ENCODE measurements around the gene TARP.

TARP gene

DNA sequence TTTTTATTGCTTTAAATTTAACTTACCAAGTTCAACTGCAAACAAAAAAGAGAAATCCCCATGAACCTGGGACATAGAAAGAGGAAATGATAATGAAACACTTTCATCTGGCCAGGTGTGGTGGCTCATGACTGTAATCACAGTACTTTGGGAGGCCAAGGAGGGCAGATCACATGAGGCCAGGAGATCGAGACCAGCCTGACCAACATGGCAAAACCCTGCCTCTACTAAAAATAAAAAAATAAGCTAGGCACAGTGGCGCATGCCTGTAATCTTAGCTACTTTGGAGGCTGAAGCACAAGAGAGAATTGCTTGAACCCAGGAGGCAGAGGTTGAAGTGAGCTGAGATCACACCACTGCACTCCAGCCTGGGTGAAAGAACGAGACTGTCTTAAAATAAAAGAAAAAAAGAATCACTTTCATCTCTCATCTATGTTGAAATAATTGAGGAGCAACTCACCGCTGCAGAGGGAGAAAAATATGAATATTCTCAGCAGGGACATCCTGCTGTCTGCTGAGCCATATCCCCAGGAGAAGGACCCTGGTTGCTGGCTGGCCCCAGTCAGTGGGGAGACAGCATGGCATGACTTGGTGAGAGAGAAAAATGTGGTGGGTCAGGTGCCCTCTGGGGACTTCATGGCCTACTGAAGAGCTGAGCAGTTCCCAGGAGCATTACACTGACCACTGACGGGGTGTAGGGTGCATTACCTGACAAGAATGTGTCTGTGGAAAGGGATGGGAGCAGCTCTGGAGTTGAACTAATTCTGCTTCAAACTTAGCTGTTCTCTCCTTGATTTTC, 22.8 kb upstream of the TARP start:
- Histone ChIP-seq H3K27ac (ENCODE audit: low read length) (no peak overlapping the region), H3K4me1 (ENCODE audit: insufficient read depth, low read length) (no peaks in the 10 kb centered on the region), H3K36me3 (ENCODE audit: insufficient read depth, low read depth, low read length) (no peaks in the 10 kb centered on the region), H3K9me3 (ENCODE audit: insufficient read depth, low read depth, low read length) (no peaks in the 10 kb centered on the region), H3K9ac (ENCODE audit: low read depth, low read length) (no peak overlapping the region), H3K27me3 (ENCODE audit: insufficient read depth, low read length) (no peaks in the 10 kb centered on the region), H3K4me3 (ENCODE audit: low read length) (no peak overlapping the region)

DNA sequence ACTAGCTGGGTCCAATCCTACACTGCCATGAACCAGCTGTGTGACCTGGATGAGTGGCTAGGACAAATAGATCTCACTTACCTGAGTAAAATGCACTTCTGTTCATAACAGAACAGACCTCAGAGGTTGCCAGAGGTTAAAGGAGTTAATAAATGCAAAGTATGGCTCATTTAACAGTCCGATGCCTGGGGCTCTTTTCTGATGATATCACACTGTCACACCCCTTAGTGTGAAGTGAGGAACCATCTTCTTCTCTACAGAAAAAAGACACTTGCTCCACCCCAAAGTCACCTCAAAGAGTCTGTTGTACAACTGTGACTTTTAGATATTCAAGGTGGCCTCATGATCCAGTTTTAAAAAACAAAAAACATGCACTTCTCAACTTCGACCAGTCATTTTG, 21.5 kb upstream of the TARP start:
- no peak overlapping the region for H3K9ac ChIP-seq (ENCODE audit: low read depth, low read length)
- H3K9me3 ChIP-seq (ENCODE audit: insufficient read depth, low read depth, low read length) = no peaks in the 10 kb centered on the region
- no peak overlapping the region for H3K27ac ChIP-seq (ENCODE audit: low read length)
- H3K4me1 ChIP-seq (ENCODE audit: insufficient read depth, low read length) = no peaks in the 10 kb centered on the region
- H3K36me3 ChIP-seq (ENCODE audit: insufficient read depth, low read depth, low read length) = no peaks in the 10 kb centered on the region
- H3K27me3 ChIP-seq (ENCODE audit: insufficient read depth, low read length) = no peaks in the 10 kb centered on the region
- no peak overlapping the region for H3K4me3 ChIP-seq (ENCODE audit: low read length)

DNA sequence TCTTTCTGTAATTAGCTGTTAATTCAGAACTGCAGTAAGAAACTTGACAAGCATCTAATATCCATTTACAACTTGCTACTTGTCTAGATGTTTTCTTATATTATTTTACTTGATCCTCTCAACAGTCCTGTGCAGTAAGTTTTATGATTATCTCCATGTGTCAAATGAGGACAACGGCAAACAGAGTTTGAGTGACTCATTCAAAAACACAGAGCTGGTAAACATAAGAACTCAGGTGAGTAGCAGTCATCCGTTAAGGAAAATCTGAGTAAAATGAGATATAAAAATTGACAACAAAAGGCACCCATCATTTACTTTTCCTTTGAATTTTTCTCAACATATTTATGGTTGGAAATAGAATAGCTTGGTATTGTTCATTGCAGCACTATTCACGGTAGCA, 19.0 kb upstream of the TARP start:
- H3K9ac ChIP-seq (ENCODE audit: low read depth, low read length) = no peak overlapping the region
- H3K4me1 ChIP-seq (ENCODE audit: insufficient read depth, low read length) = no peaks in the 10 kb centered on the region
- no peak overlapping the region for H3K4me3 ChIP-seq (ENCODE audit: low read length)
- H3K36me3 ChIP-seq (ENCODE audit: insufficient read depth, low read depth, low read length) = no peaks in the 10 kb centered on the region
- no peaks in the 10 kb centered on the region for H3K27me3 ChIP-seq (ENCODE audit: insufficient read depth, low read length)
- no peak overlapping the region for H3K27ac ChIP-seq (ENCODE audit: low read length)
- no peaks in the 10 kb centered on the region for H3K9me3 ChIP-seq (ENCODE audit: insufficient read depth, low read depth, low read length)

DNA sequence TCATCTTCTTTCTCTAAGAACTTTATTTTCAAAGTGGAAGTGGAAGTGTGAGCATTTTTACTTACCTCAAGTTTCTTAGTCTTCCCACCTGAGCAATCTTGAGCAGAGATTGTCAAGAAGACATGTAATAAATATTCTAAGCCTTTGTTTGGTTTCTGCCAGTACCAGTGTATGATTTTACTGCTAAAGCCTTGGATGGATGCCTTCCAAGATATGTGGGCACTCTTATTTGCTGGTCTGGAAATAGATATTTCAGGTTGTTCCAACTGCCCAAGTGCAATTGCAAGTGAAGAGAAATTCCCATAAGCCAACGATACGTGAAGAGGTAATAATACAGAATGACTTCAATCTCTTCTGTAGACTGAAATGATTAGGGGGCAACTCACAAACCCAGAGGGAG, 18.2 kb upstream of the TARP start:
- H3K27ac ChIP-seq (ENCODE audit: low read length) = no peak overlapping the region
- no peaks in the 10 kb centered on the region for H3K27me3 ChIP-seq (ENCODE audit: insufficient read depth, low read length)
- H3K4me3 ChIP-seq (ENCODE audit: low read length) = no peak overlapping the region
- H3K4me1 ChIP-seq (ENCODE audit: insufficient read depth, low read length) = no peaks in the 10 kb centered on the region
- no peaks in the 10 kb centered on the region for H3K9me3 ChIP-seq (ENCODE audit: insufficient read depth, low read depth, low read length)
- no peak overlapping the region for H3K9ac ChIP-seq (ENCODE audit: low read depth, low read length)
- no peaks in the 10 kb centered on the region for H3K36me3 ChIP-seq (ENCODE audit: insufficient read depth, low read depth, low read length)

DNA sequence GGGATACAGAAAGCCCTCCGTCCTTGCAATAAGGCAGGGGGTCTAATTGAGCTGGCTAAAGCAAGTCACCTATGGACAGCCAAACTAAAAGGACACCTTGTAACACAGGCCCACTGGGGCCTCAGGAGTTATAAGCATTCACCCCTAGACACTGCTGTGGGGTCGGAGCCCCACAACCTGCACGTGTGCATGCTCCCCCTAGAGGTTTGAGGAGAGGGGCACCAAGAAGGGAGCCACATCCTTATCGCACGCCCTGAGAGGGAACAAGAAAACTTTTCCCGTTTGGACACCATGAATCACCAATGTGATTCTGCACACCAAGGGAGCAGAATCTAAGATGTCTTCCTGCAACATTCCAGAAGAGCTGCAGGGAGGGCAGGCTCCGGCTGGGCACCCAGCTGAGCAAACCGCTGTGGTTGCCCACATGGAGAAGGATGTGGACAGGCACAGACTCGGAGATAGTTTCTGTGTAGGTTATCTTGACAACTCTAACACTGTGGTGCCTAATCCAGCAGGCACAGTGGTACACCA, 17.7 kb upstream of the TARP start:
- no peaks in the 10 kb centered on the region for H3K27me3 ChIP-seq (ENCODE audit: insufficient read depth, low read length)

DNA sequence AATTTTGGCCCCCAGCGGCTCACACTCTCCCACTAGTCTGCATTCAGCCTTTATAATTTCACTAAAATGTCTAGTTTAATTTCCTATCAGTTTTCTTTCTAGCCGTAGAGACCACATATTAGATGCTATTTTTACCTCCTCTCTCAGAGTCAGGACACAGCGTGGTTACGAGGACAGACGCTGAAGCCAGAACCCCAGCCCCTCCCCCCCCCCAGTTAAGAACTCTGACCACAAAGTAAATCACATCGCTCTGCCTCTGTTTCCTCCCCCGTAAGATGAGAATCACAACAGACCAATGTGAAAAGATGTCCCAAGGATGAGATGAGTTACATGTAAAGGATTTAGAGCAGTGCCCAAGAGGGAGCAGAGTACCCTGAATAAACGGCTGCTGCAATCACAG, 11.1 kb upstream of the TARP start:
- Histone ChIP-seq H3K9ac (ENCODE audit: low read depth, low read length) (no peak overlapping the region), H3K4me3 (ENCODE audit: low read length) (no peak overlapping the region), H3K4me1 (ENCODE audit: insufficient read depth, low read length) (no peaks in the 10 kb centered on the region), H3K27me3 (ENCODE audit: insufficient read depth, low read length) (no peaks in the 10 kb centered on the region), H3K36me3 (ENCODE audit: insufficient read depth, low read depth, low read length) (no peaks in the 10 kb centered on the region), H3K9me3 (ENCODE audit: insufficient read depth, low read depth, low read length) (no peaks in the 10 kb centered on the region), H3K27ac (ENCODE audit: low read length) (no peak overlapping the region)

More for the DNA sequence above, 17.7 kb upstream of the TARP start:
- no peaks in the 10 kb centered on the region for H3K36me3 ChIP-seq (ENCODE audit: insufficient read depth, low read depth, low read length)
- no peak overlapping the region for H3K27ac ChIP-seq (ENCODE audit: low read length)
- no peaks in the 10 kb centered on the region for H3K9me3 ChIP-seq (ENCODE audit: insufficient read depth, low read depth, low read length)
- no peak overlapping the region for H3K9ac ChIP-seq (ENCODE audit: low read depth, low read length)
- H3K4me1 ChIP-seq (ENCODE audit: insufficient read depth, low read length) = no peaks in the 10 kb centered on the region
- no peak overlapping the region for H3K4me3 ChIP-seq (ENCODE audit: low read length)

DNA sequence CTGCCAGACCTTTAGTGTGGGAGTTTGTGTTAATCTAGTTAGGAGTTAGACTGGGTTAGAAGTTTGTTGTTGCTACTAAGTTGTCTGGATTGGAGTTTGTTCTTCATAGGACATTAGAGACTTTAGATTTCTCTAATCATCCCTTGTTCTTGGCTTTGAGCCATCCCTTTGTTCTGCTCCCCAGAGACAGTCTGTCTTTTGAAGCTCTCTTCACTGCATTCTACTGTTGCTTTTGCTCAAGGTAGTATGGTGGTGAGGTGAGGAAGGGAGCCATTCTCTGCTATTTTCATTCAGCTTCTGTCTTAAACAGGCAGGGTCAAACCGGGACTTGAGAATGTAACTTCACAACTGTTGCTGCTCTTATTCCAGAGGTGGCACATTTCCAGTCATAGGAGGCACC, 10.4 kb upstream of the TARP start:
- no peak overlapping the region for H3K4me3 ChIP-seq (ENCODE audit: low read length)
- no peaks in the 10 kb centered on the region for H3K9me3 ChIP-seq (ENCODE audit: insufficient read depth, low read depth, low read length)
- no peak overlapping the region for H3K9ac ChIP-seq (ENCODE audit: low read depth, low read length)
- H3K27ac ChIP-seq (ENCODE audit: low read length) = no peak overlapping the region
- H3K4me1 ChIP-seq (ENCODE audit: insufficient read depth, low read length) = no peaks in the 10 kb centered on the region
- no peaks in the 10 kb centered on the region for H3K36me3 ChIP-seq (ENCODE audit: insufficient read depth, low read depth, low read length)
- no peaks in the 10 kb centered on the region for H3K27me3 ChIP-seq (ENCODE audit: insufficient read depth, low read length)

DNA sequence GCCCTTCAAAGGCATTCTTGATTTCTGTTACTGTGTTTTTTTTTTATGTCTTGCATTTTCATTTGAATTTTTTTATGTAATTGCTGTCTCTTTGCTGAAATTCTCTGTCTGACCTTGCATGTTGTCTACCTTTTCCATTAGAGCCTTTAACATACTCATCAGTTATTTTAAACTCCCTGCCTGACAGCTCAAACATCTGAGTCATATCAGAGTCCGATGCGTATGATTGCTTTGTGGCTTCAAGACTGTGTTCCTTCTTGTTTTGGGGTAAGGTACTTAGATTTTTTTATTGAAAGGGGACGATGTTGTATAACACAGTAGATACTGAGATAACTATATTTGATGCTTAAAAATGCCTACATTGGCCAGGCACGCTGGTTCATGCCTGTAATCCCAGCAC, 9.7 kb upstream of the TARP start:
- H3K27ac ChIP-seq (ENCODE audit: low read length) = no peak overlapping the region
- H3K27me3 ChIP-seq (ENCODE audit: insufficient read depth, low read length) = no peaks in the 10 kb centered on the region
- no peak overlapping the region for H3K4me3 ChIP-seq (ENCODE audit: low read length)
- no peak overlapping the region for H3K9ac ChIP-seq (ENCODE audit: low read depth, low read length)
- H3K9me3 ChIP-seq (ENCODE audit: insufficient read depth, low read depth, low read length) = no peaks in the 10 kb centered on the region
- no peaks in the 10 kb centered on the region for H3K4me1 ChIP-seq (ENCODE audit: insufficient read depth, low read length)
- H3K36me3 ChIP-seq (ENCODE audit: insufficient read depth, low read depth, low read length) = no peaks in the 10 kb centered on the region

DNA sequence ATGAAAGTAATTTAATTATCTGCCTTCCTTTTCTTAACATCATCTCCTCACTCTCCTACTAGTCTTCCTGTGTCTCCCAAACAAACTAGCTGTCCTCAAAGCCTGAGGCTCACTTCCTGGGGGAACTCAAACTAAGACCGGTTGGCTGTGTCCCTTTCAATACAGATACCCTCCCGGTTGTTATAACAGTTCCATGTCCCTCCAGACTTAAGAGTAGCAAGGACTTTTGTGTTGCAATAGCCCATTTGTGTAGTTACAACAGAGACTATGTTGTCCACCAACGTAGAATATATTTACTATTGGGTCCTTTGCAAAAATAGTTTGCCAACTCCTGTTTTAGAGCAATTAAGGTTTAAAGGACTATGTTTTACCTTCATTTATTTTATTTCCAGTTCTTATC, 8.6 kb upstream of the TARP start:
- Histone ChIP-seq H3K4me3 (ENCODE audit: low read length) (no peak overlapping the region), H3K27me3 (ENCODE audit: insufficient read depth, low read length) (no peaks in the 10 kb centered on the region), H3K9ac (ENCODE audit: low read depth, low read length) (no peak overlapping the region), H3K4me1 (ENCODE audit: insufficient read depth, low read length) (no peaks in the 10 kb centered on the region), H3K27ac (ENCODE audit: low read length) (no peak overlapping the region), H3K36me3 (ENCODE audit: insufficient read depth, low read depth, low read length) (no peaks in the 10 kb centered on the region), H3K9me3 (ENCODE audit: insufficient read depth, low read depth, low read length) (no peaks in the 10 kb centered on the region)

DNA sequence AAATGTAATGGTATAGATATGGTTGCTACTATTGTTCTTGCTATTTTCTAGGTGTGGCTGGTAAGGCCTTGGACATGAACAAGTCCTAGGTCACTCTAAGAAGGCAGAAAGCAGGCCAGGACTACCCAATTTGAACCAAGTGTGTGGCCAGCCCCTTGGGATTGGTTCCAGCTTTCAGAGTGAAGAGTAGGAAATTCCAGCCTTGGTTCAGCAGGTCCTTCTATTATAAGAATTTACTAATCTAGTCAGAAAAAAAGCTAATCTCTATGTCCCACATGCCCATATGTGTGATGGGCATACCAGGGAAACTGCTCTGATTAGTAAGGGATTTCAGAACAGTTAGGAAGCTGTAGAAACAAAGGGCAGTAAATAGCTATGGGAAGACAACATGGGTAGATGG, 7.8 kb upstream of the TARP start:
- no peaks in the 10 kb centered on the region for H3K9me3 ChIP-seq (ENCODE audit: insufficient read depth, low read depth, low read length)
- peaks cover 6% of the 10 kb centered on the region; the same call in 1 of the 2 replicates for H3K4me1 ChIP-seq (ENCODE audit: insufficient read depth, low read length)
- no peaks in the 10 kb centered on the region for H3K27me3 ChIP-seq (ENCODE audit: insufficient read depth, low read length)

DNA sequence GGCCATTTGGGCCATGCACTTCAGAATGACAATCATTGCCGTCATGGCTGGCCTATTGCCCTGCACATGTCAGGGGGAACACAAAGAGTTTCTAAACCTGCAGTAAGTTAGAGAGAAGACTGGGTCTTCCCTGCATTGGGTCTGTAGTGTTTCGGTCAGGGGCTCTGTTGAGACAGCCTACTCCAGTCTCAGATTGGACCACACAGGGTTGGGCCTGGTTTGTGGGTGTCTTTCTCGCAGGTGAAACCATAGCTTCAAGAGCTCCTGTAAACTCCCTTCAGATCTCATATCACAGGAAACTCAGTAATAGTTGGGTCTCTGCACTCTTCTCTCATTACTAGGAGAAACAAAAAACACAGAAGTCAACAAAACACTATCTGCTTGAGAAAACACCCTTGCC, 7.3 kb upstream of the TARP start:
- Histone ChIP-seq H3K9ac (ENCODE audit: low read depth, low read length) (no peak overlapping the region), H3K27me3 (ENCODE audit: insufficient read depth, low read length) (no peaks in the 10 kb centered on the region), H3K27ac (ENCODE audit: low read length) (no peak overlapping the region), H3K4me3 (ENCODE audit: low read length) (no peak overlapping the region), H3K36me3 (ENCODE audit: insufficient read depth, low read depth, low read length) (no peaks in the 10 kb centered on the region), H3K9me3 (ENCODE audit: insufficient read depth, low read depth, low read length) (no peaks in the 10 kb centered on the region), H3K4me1 (ENCODE audit: insufficient read depth, low read length) (peaks cover 6% of the 10 kb centered on the region; the same call in 1 of the 2 replicates)

More for the DNA sequence above, 7.8 kb upstream of the TARP start:
- H3K9ac ChIP-seq (ENCODE audit: low read depth, low read length) = no peak overlapping the region
- no peak overlapping the region for H3K4me3 ChIP-seq (ENCODE audit: low read length)
- H3K27ac ChIP-seq (ENCODE audit: low read length) = no peak overlapping the region
- no peaks in the 10 kb centered on the region for H3K36me3 ChIP-seq (ENCODE audit: insufficient read depth, low read depth, low read length)

DNA sequence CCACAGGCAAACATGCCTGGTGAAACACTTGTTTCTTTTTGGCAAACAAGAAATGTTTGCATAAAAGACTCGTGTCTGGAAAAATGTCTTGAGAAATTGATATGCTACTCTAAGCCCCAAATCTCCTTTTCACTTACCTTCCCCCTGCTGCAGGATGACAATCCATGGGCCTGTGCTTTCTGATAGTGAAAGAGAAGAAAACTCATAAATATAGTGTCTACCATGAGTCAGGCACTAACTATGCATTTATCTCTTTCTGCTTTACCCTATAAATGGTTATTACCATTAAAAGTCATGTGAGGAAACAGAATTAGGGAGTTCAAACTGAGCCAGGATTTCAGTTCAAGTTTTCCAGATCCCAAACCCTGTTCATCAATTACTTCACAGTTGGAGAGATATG, 6.6 kb upstream of the TARP start:
- no peak overlapping the region for H3K9ac ChIP-seq (ENCODE audit: low read depth, low read length)
- no peaks in the 10 kb centered on the region for H3K9me3 ChIP-seq (ENCODE audit: insufficient read depth, low read depth, low read length)
- peaks cover 6% of the 10 kb centered on the region; the same call in 1 of the 2 replicates for H3K4me1 ChIP-seq (ENCODE audit: insufficient read depth, low read length)
- H3K36me3 ChIP-seq (ENCODE audit: insufficient read depth, low read depth, low read length) = no peaks in the 10 kb centered on the region
- no peaks in the 10 kb centered on the region for H3K27me3 ChIP-seq (ENCODE audit: insufficient read depth, low read length)
- H3K4me3 ChIP-seq (ENCODE audit: low read length) = no peak overlapping the region
- H3K27ac ChIP-seq (ENCODE audit: low read length) = no peak overlapping the region

All from iPS-20b (cell line).